ENCODE measurements around the gene IFFO2.

GRCh38 chr1:18981242-18981641 is 24.8 kb upstream of the IFFO2 start:
- TF ChIP-seq GATA2 (IDR thresholded peaks at IDR 0.05; ENCODE audit: low read depth, low read length) (no peak), GATA3 (IDR thresholded peaks at IDR 0.05; ENCODE audit: low read depth, low read length) (no peak)

Measured in SH-SY5Y (cell line).